Measurements from ENCODE around the gene NHLH2.
A peak's percentile ranks its signal among the peaks of the same experiment; 100 is the strongest.

NHLH2 gene

GRCh38 chr1:115840605-115841460, at the start of gene NHLH2:
Gene NHLH2 (minus strand): TSS chr1:115841126. CDS start chr1:115838372, 2,754 bp downstream.
- DNase-seq: no peak
- in situ Hi-C loops (cut with MboI; ENCODE audit: low pct_unique_long_range_greater_than_20kb, low sequenced_read_pairs): no loop called here

GRCh38 chr1:115890580-115890979, 49.7 kb upstream of the NHLH2 start:
- in situ Hi-C loops (cut with MboI; ENCODE audit: low pct_unique_long_range_greater_than_20kb, low sequenced_read_pairs): no loop called here
- no peak for DNase-seq

GRCh38 chr1:115888976-115889375, 48.0 kb upstream of the NHLH2 start:
- DNase-seq: no peak
- in situ Hi-C loops (cut with MboI; ENCODE audit: low pct_unique_long_range_greater_than_20kb, low sequenced_read_pairs): no loop called here

- in situ Hi-C loops (cut with MboI; ENCODE audit: low pct_unique_long_range_greater_than_20kb, low sequenced_read_pairs): no loop called here
Observed at GRCh38 chr1:115882913-115883902, 42.3 kb upstream of the NHLH2 start.

GRCh38 chr1:115880981-115881672, 40.2 kb upstream of the NHLH2 start:
- peak; percentile 12 for DNase-seq
- in situ Hi-C loops (cut with MboI; ENCODE audit: low pct_unique_long_range_greater_than_20kb, low sequenced_read_pairs): no loop called here

More at GRCh38 chr1:115882913-115883902, 42.3 kb upstream of the NHLH2 start:
- DNase-seq: no peak

- peak; percentile 45 for DNase-seq
- in situ Hi-C loops (cut with MboI; ENCODE audit: low pct_unique_long_range_greater_than_20kb, low sequenced_read_pairs): no loop called here
Observed at GRCh38 chr1:115879977-115880376, 39.1 kb upstream of the NHLH2 start.

- in situ Hi-C loops (cut with MboI; ENCODE audit: low pct_unique_long_range_greater_than_20kb, low sequenced_read_pairs): no loop called here
- DNase-seq: peak; percentile 53
Observed at GRCh38 chr1:115877511-115877910, 36.6 kb upstream of the NHLH2 start.

- in situ Hi-C loops (cut with MboI; ENCODE audit: low pct_unique_long_range_greater_than_20kb, low sequenced_read_pairs): no loop called here
- no peak for DNase-seq
Observed at GRCh38 chr1:115874904-115875303, 34.0 kb upstream of the NHLH2 start.

- in situ Hi-C loops (cut with MboI; ENCODE audit: low pct_unique_long_range_greater_than_20kb, low sequenced_read_pairs): no loop called here
Observed at GRCh38 chr1:115874497-115874896, 33.6 kb upstream of the NHLH2 start.

GRCh38 chr1:115873184-115873583, 32.3 kb upstream of the NHLH2 start:
- in situ Hi-C loops (cut with MboI; ENCODE audit: low pct_unique_long_range_greater_than_20kb, low sequenced_read_pairs): no loop called here
- DNase-seq: peak; percentile 56

More at GRCh38 chr1:115874497-115874896, 33.6 kb upstream of the NHLH2 start:
- no peak for DNase-seq

GRCh38 chr1:115869064-115869463, 28.1 kb upstream of the NHLH2 start:
- in situ Hi-C loops (cut with MboI; ENCODE audit: low pct_unique_long_range_greater_than_20kb, low sequenced_read_pairs): no loop called here
- no peak for DNase-seq

GRCh38 chr1:115867216-115867615, 26.3 kb upstream of the NHLH2 start:
- DNase-seq: no peak
- in situ Hi-C loops (cut with MboI; ENCODE audit: low pct_unique_long_range_greater_than_20kb, low sequenced_read_pairs): no loop called here

- in situ Hi-C loops (cut with MboI; ENCODE audit: low pct_unique_long_range_greater_than_20kb, low sequenced_read_pairs): no loop called here
- DNase-seq: peak; percentile 56
Observed at GRCh38 chr1:115865704-115866380, 24.9 kb upstream of the NHLH2 start.

- in situ Hi-C loops (cut with MboI; ENCODE audit: low pct_unique_long_range_greater_than_20kb, low sequenced_read_pairs): no loop called here
- no peak for DNase-seq
Observed at GRCh38 chr1:115862403-115862802, 21.5 kb upstream of the NHLH2 start.

- DNase-seq: no peak
- in situ Hi-C loops (cut with MboI; ENCODE audit: low pct_unique_long_range_greater_than_20kb, low sequenced_read_pairs): no loop called here
Observed at GRCh38 chr1:115854005-115854404, 13.1 kb upstream of the NHLH2 start.

- in situ Hi-C loops (cut with MboI; ENCODE audit: low pct_unique_long_range_greater_than_20kb, low sequenced_read_pairs): no loop called here
- DNase-seq: no peak
Observed at GRCh38 chr1:115850937-115851336, 10.0 kb upstream of the NHLH2 start.

GRCh38 chr1:115847787-115848186, 6.9 kb upstream of the NHLH2 start:
- in situ Hi-C loops (cut with MboI; ENCODE audit: low pct_unique_long_range_greater_than_20kb, low sequenced_read_pairs): no loop called here
- DNase-seq: no peak

GRCh38 chr1:115842948-115843347, 2.0 kb upstream of the NHLH2 start:
- no peak for DNase-seq

More at GRCh38 chr1:115842948-115843347, 2.0 kb upstream of the NHLH2 start:
- in situ Hi-C loops (cut with MboI; ENCODE audit: low pct_unique_long_range_greater_than_20kb, low sequenced_read_pairs): no loop called here

All from KBM-7 (cell line).